K562 (cell line): ENCODE results near the gene SLC7A8. TPM values are rescaled to one million over a fixed set of nuclear protein-coding genes. Genes with fewer than 3 reads are reported as not detected.
A peak's percentile ranks its signal among the peaks of the same experiment; 100 is the strongest.

ENCODE experiments used
- ATAC-seq: fragments of 200-7000 bp; cut with Tn5 transposase; 3 replicates; pipeline ENCODE4 v1.9.1; 2020; ENCODE audit warnings: moderate library complexity
- BruUV-seq: library from RNA; stranded (reverse); fragments of 400-500 nt; replicated peaks from 2 replicates; lab custom pipeline; 2021; lab: Mats Ljungman, UMichigan
- CTCF ChIA-PET: fragments of 300-600 bp; formaldehyde crosslinking; extraction: SDS; loops from one replicate; lab custom pipeline; 2021; ENCODE audit warnings: low intra/inter-chr PET ratio; lab: Yijun Ruan, JAX
- POLR2A ChIA-PET: fragments of 300-600, 350-650 bp; sonication (Branson Sonifier 250); formaldehyde crosslinking; extraction: SDS; loops from one replicate; lab custom pipeline; 2021; ENCODE audit warnings: antibody characterized with exemption, inconsistent platforms; lab: Yijun Ruan, JAX
- DNase-seq, 4 experiments: peaks; one replicate each; pipeline versions ENCODE4 v3.0.0 to v3.0.0-alpha.2; 2011 to 2018; ENCODE audit warnings: low spot score in 3 of 4, mixed read lengths in 3 of 4; ENCODE audit errors: extremely low read depth in 1 of 4
- FAIRE-seq: peaks from 2 replicates; lab custom pipeline; 2011; peaks lifted over from hg19 to GRCh38; lab: Jason Lieb, UNC
- H2AFZ ChIP-seq: 2 replicates; pipeline ENCODE4 v1.6.0; 2011; ENCODE audit warnings: low read depth, low read length, control low read depth, inconsistent platforms
- H3K27ac ChIP-seq: fragments of 200-600 bp; 3 replicates; pipeline ENCODE4 v1.8.0; 2011; ENCODE audit warnings: low read depth, mild to moderate bottlenecking, control low read depth, inconsistent platforms, low read length, moderate library complexity, mixed read lengths; ENCODE audit errors: extremely low read depth
- H3K27me3 ChIP-seq, 2 experiments: fragments of 300-600 bp in 1 of 2; 2 replicates in 1 of 2; 3 replicates in 1 of 2; pipeline versions ENCODE4 v1.6.0 to v1.8.0; 2011; ENCODE audit warnings: inconsistent platforms in 2 of 2, low read length in 2 of 2, mild to moderate bottlenecking in 1 of 2, mixed read lengths in 1 of 2, moderate library complexity in 1 of 2; ENCODE audit not compliant: control insufficient read depth in 2 of 2, insufficient read depth in 2 of 2
- H3K36me3 ChIP-seq: fragments of 300-600 bp; 3 replicates; pipeline ENCODE4 v1.8.0; 2011; ENCODE audit warnings: mild to moderate bottlenecking, low read length, inconsistent platforms; ENCODE audit not compliant: control insufficient read depth, insufficient read depth
- H3K4me1 ChIP-seq, 2 experiments: fragments of 200-600 bp in 1 of 2; replicated peaks in 1 of 2; 2 replicates in 1 of 2; 3 replicates in 1 of 2; pipeline versions ENCODE4 v1.5.1 to v1.8.0; 2011; ENCODE audit warnings: inconsistent platforms in 2 of 2, low read length in 2 of 2, mild to moderate bottlenecking in 1 of 2, mixed read lengths in 1 of 2, moderate library complexity in 1 of 2; ENCODE audit not compliant: control insufficient read depth in 2 of 2, insufficient read depth in 2 of 2
- H3K4me2 ChIP-seq: 2 replicates; pipeline ENCODE4 v1.6.1; 2011; ENCODE audit warnings: low read length, control low read depth, inconsistent platforms, mixed read lengths; ENCODE audit not compliant: insufficient read depth
- H3K4me3 ChIP-seq: fragments of 200-600 bp; sonication (generic), shearing (Covaris generic); 2 replicates; pipeline ENCODE4 v1.5.1; 2016; ENCODE audit warnings: control low read depth, inconsistent platforms
- H3K79me2 ChIP-seq: fragments of 200-600 bp; 3 replicates; pipeline ENCODE4 v1.8.0; 2011; ENCODE audit warnings: low read length, inconsistent platforms; ENCODE audit not compliant: control insufficient read depth, insufficient read depth
- H3K9ac ChIP-seq, 2 experiments: 2 replicates each; pipeline versions ENCODE4 v1.6.0 to v1.6.1; 2011; ENCODE audit warnings: low read depth in 2 of 2, low read length in 2 of 2, control low read depth in 1 of 2, inconsistent platforms in 1 of 2, mild to moderate bottlenecking in 1 of 2, mixed read lengths in 1 of 2; ENCODE audit not compliant: insufficient read depth in 1 of 2
- H3K9me1 ChIP-seq: one replicate; pipeline ENCODE4 v1.6.0; 2011; ENCODE audit warnings: inconsistent platforms, mild to moderate bottlenecking, low read length, moderate library complexity; ENCODE audit not compliant: control insufficient read depth, insufficient read depth
- H3K9me3 ChIP-seq: replicated peaks from 2 replicates; pipeline ENCODE4 v1.5.1; 2011; ENCODE audit warnings: low read depth, low read length, inconsistent platforms; ENCODE audit not compliant: control insufficient read depth, insufficient read depth
- H4K20me1 ChIP-seq: replicated peaks from 2 replicates; pipeline ENCODE4 v1.6.1; 2011; ENCODE audit warnings: low read length, inconsistent platforms, mixed read lengths; ENCODE audit not compliant: control insufficient read depth, insufficient read depth
- BRD9 ChIP-seq: fragments of 450-650 bp; IDR thresholded peaks from 2 replicates; pipeline ENCODE4 v1.6.1; 2018; ENCODE audit warnings: low read depth; ENCODE audit not compliant: partially characterized antibody
- CCAR2 ChIP-seq: fragments of 200-400 bp; formaldehyde crosslinking; IDR thresholded peaks from 2 replicates; pipeline ENCODE4 v1.6.1; 2017; ENCODE audit warnings: mild to moderate bottlenecking, low read depth, low read length
- DNMT1 ChIP-seq: fragments of 450-650 bp; IDR thresholded peaks from 2 replicates; pipeline ENCODE4 v1.6.1; 2016; ENCODE audit warnings: antibody characterized with exemption, mild to moderate bottlenecking
- HNRNPK ChIP-seq: fragments of 200-400 bp; formaldehyde crosslinking; IDR thresholded peaks from one replicate; pipeline ENCODE4 v1.6.1; 2018; ENCODE audit warnings: mild to moderate bottlenecking, low read depth, low read length; ENCODE audit not compliant: poor library complexity, severe bottlenecking
- ILK ChIP-seq: fragments of 450-650 bp; IDR thresholded peaks from 2 replicates; pipeline ENCODE4 v1.6.1; 2016; ENCODE audit warnings: missing genetic modification characterization, low read depth, mild to moderate bottlenecking, missing compliant biosample characterization, moderate library complexity, borderline replicate concordance
- JUND ChIP-seq, 2 experiments: IDR thresholded peaks; 2 replicates in 1 of 2; 3 replicates in 1 of 2; pipeline ENCODE4 v1.6.1; 2011; ENCODE audit warnings: borderline replicate concordance in 2 of 2, low read depth in 2 of 2, low read length in 2 of 2, improper control_type of control experiment in 1 of 2, missing biosample characterization in 1 of 2, missing genetic modification characterization in 1 of 2, missing genetic modification reagents in 1 of 2
- MAZ ChIP-seq, 2 experiments: fragments of 450-650 bp in 1 of 2; sonication (generic) in 1 of 2; formaldehyde crosslinking; IDR thresholded peaks in 1 of 2; conservative IDR thresholded peaks in 1 of 2; 2 replicates each; pipeline versions ENCODE4 v1.4.0 to v1.5.0; 2020; ENCODE audit warnings: mild to moderate bottlenecking in 1 of 2, missing genetic modification reagents in 1 of 2
- MCM7 ChIP-seq, 2 experiments: fragments of 450-650 bp; IDR thresholded peaks; 2 replicates each; pipeline ENCODE4 v1.6.1; 2016 to 2018
- PHB ChIP-seq: fragments of 250-450 bp; sonication (Bioruptor Pico); IDR thresholded peaks from 2 replicates; pipeline ENCODE4 v1.5.0; 2021
- RBFOX2 ChIP-seq: fragments of 200-400 bp; formaldehyde crosslinking; IDR thresholded peaks from 2 replicates; pipeline ENCODE4 v1.6.1; 2017; ENCODE audit warnings: low read depth, mild to moderate bottlenecking, low read length, moderate library complexity
- RFX1 ChIP-seq: fragments of 450-650 bp; IDR thresholded peaks from 2 replicates; pipeline ENCODE4 v1.6.1; 2016; ENCODE audit warnings: mild to moderate bottlenecking, moderate library complexity
- SRF ChIP-seq, 2 experiments: fragments of 250-450, 450-650 bp in 1 of 2; sonication (Bioruptor Pico) in 1 of 2; sonication (generic) in 1 of 2; formaldehyde crosslinking; IDR thresholded peaks; 2 replicates each; pipeline versions ENCODE4 v1.5.0 to v1.5.1; 2020 to 2022; ENCODE audit warnings: mild to moderate bottlenecking in 1 of 2, missing genetic modification reagents in 1 of 2
- ZKSCAN3 ChIP-seq: fragments of 250-450 bp; sonication (Bioruptor Pico); IDR thresholded peaks from 2 replicates; pipeline ENCODE4 v1.4.0; 2020
- ZNF143 ChIP-seq: sonication (generic); formaldehyde crosslinking; IDR thresholded peaks from 2 replicates; pipeline ENCODE4 v1.9.0; 2022; ENCODE audit warnings: mild to moderate bottlenecking, missing genetic modification reagents
- ZNF212 ChIP-seq: fragments of 450-650 bp; formaldehyde crosslinking; IDR thresholded peaks from 2 replicates; pipeline ENCODE4 v1.4.0; 2020; ENCODE audit warnings: mild to moderate bottlenecking
- ZNF644 ChIP-seq: fragments of 200-800 bp; sonication (Bioruptor generic); IDR thresholded peaks from 2 replicates; pipeline ENCODE4 v1.6.1; 2016; ENCODE audit warnings: low read depth, missing genetic modification characterization, missing compliant biosample characterization
- WGBS: fragments of 100-300 bp; shearing (Covaris generic); methylation state at CpG from one replicate; pipeline ENCODE4 v1.1.6; 2016; ENCODE audit warnings: low coverage, mixed read lengths; ENCODE audit not compliant: insufficient coverage; ENCODE audit errors: missing lambda C conversion rate; 5-methylcytosine and 5-hydroxymethylcytosine counted together
- in situ Hi-C: fragments of 300-500 bp; cut with MboI; formaldehyde crosslinking; loops from 4 replicates; pipeline ENCODE4 v1.15.0; 2018; ENCODE audit warnings: inconsistent platforms, mixed read lengths
- intact Hi-C: fragments of 100-400 bp; cut with micrococcal nuclease; formaldehyde crosslinking; loops from 2 replicates; pipeline ENCODE4 v1.14.2; 2022
- polyA plus RNA-seq, 8 experiments: library from polyadenylated mRNA; depleted of rRNA in 4 of 8; stranded (reverse) in 5 of 8; unstranded in 3 of 8; fragments of >200 nt; fragmentation: Nextera tagmentation in 2 of 8; fragmentation: Illumina TruSeq in 1 of 8; extraction: Ambion mirVana in 2 of 8; extraction: Trizol in 1 of 8; gene quantifications; 2 replicates each; pipeline versions ENCODE4 v1.2.1 to v1.2.3, GENCODE V29; 2011 to 2014; ENCODE audit warnings: inconsistent platforms in 1 of 8, missing spikeins in 1 of 8
- total RNA-seq, 7 experiments: library from RNA; depleted of rRNA in 6 of 7; stranded (reverse); fragments of >200 nt in 6 of 7; fragmentation: Illumina TruSeq in 2 of 7; extraction: Trizol in 2 of 7; gene quantifications; 2 replicates each; pipeline versions ENCODE4 v1.2.1 to v1.2.3, GENCODE V29; 2011 to 2021; ENCODE audit warnings: low replicate concordance in 1 of 7

SLC7A8 gene
- total and polyA plus RNA-seq, 9 of the 15 experiments (the other 6 are each of a cell fraction or from before 2014, with no cell fraction given), result 2.0 to 33.0 (median 6.0) TPM

DNA sequence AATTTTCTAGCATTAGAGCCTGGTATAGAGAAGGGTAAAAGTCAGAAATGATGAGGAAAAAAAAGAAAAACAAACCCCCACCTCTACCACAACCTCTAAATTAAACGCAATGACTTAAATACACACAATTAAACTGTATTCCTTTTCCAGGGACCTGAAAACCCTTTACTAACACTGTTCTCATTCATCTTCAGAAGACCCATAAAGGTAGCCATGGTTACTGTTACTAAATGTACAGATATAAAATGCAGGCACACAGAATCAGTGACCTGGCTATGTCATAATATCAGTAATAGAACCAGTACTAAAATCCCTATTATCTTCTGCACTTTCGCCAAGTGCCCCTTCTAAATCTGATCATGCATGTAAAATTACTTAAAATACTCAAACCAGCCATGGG is 89.9 kb downstream of the SLC7A8 start:
- BruUV-seq, result no TSS peak
- TF ChIP-seq RFX1 (peak; percentile 54; the same call in 1 of the 2 replicates), ZNF644 (tag) (no peak)
- intact Hi-C loops (no loop called here), in situ Hi-C loops (no loop called here)
- H2AFZ ChIP-seq, result no peak overlapping the region
- no peaks in the 10 kb centered on the region for H3K9me3 ChIP-seq
- no peak overlapping the region for H3K27ac ChIP-seq
- H4K20me1 ChIP-seq, result peaks cover 16% of the 10 kb centered on the region
- H3K9ac ChIP-seq, result peak overlapping the region in 1 of 2 experiments; percentile 98; a peak in 2 of 4 replicates
- CTCF ChIA-PET, result no interaction called here
- peak overlapping the region; percentile 83 for H3K4me3 ChIP-seq
- no peaks in the 10 kb centered on the region for H3K9me1 ChIP-seq
- POLR2A ChIA-PET, result interaction anchor here (2.1 to 3.0 kb wide), 5 partner anchors 13 to 31 kb away, joined by 10 to 34 read pairs (median 20); no protein-coding TSS in a partner anchor
- H3K27me3 ChIP-seq, result no peaks in the 10 kb centered on the region
- ATAC-seq (no peak), FAIRE-seq (no peak), DNase-seq (no peak)
- peaks cover 82% of the 10 kb centered on the region for H3K79me2 ChIP-seq
- peak overlapping the region; percentile 90 for H3K4me2 ChIP-seq
- 54% methylated on average over 2 of the region's 2 CpGs for WGBS
- peaks cover 68% of the 10 kb centered on the region for H3K36me3 ChIP-seq
- H3K4me1 ChIP-seq, result peaks cover 8 to 29% of the 10 kb centered on the region in 2 experiments; a peak in 4 of 5 replicates

DNA sequence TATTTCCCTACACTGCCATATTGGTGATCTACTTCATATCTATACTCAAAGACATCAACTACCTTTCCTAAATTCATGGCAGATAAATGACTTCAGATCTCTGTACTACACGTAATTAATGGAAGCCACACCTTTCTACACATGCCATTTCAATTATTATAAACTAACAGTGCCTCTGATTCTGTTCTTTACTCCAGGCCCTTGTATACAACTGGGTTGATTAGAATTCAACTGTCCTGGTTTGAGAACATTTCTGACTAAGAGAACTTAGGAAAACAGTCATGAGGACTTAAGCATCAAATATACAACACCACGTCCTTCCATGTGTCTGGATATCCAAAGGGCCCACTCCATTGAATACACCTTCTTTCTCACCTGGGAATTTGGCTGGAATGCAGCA is 90.4 kb downstream of the SLC7A8 start:
- intact Hi-C loops, result no loop called here
- H3K4me2 ChIP-seq, result peak overlapping the region; percentile 90
- FAIRE-seq, result no peak
- H4K20me1 ChIP-seq, result peaks cover 15% of the 10 kb centered on the region
- no peaks in the 10 kb centered on the region for H3K9me3 ChIP-seq
- H3K27ac ChIP-seq, result no peak overlapping the region
- H3K9me1 ChIP-seq, result no peaks in the 10 kb centered on the region
- ATAC-seq, result no peak
- in situ Hi-C loops, result no loop called here
- H3K27me3 ChIP-seq, result no peaks in the 10 kb centered on the region
- peaks cover 68% of the 10 kb centered on the region for H3K36me3 ChIP-seq
- H3K4me1 ChIP-seq, result peaks cover 8 to 27% of the 10 kb centered on the region in 2 experiments; a peak in 4 of 5 replicates
- H3K4me3 ChIP-seq, result peak overlapping the region; percentile 83; the same call in 1 of the 2 replicates
- peaks cover 78% of the 10 kb centered on the region for H3K79me2 ChIP-seq
- POLR2A ChIA-PET, result no interaction called here
- H3K9ac ChIP-seq, result peak overlapping the region in 1 of 2 experiments; percentile 98; a peak in 1 of 4 replicates
- no peak for DNase-seq
- WGBS, result 65% methylated on average over 2 of the region's 2 CpGs
- no peak overlapping the region for H2AFZ ChIP-seq
- no TSS peak for BruUV-seq
- CTCF ChIA-PET, result no interaction called here
- no peak for TF ChIP-seq DNMT1
- TF ChIP-seq MAZ (CRISPR knock-in tag; conservative IDR thresholded peaks at IDR 0.05 in 1 of 2, IDR thresholded peaks at IDR 0.05 in 1 of 2), result no peak
- TF ChIP-seq ZNF143, result no peak
- TF ChIP-seq SRF (CRISPR knock-in tag; IDR thresholded peaks at IDR 0.05), result no peak
- no peak for TF ChIP-seq HNRNPK
- TF ChIP-seq MCM7 (IDR thresholded peaks at IDR 0.05), result no peak
- no peak for TF ChIP-seq ZKSCAN3 (CRISPR knock-in tag)
- TF ChIP-seq PHB (CRISPR knock-in tag), result no peak
- no peak for TF ChIP-seq RBFOX2
- no peak for TF ChIP-seq BRD9
- TF ChIP-seq JUND (IDR thresholded peaks at IDR 0.05; ENCODE audit: borderline replicate concordance, low read depth, low read length), result no peak
- no peak for TF ChIP-seq JUND (tag; IDR thresholded peaks at IDR 0.05; ENCODE audit: borderline replicate concordance, low read depth, low read length)
- TF ChIP-seq ILK, result no peak
- no peak for TF ChIP-seq ZNF212 (CRISPR knock-in tag)
- TF ChIP-seq CCAR2, result no peak
